Ovary (tissue), 3 donors: ENCODE measurements around the gene TPCN2.

ENCODE experiments used
- CTCF ChIP-seq, 3 donors: fragments of 450-650 bp in 2 of 3; fragments of 200-600 bp in 1 of 3; IDR thresholded peaks; one replicate each; pipeline versions ENCODE4 v1.5.1 to v1.8.0; 2016 to 2022; ENCODE audit warnings: antibody characterized with exemption in 3 of 3, mild to moderate bottlenecking in 1 of 3
- POLR2A ChIP-seq: fragments of 450-650 bp; IDR thresholded peaks from one replicate; pipeline ENCODE4 v1.6.1; 2017; ENCODE audit warnings: antibody characterized with exemption, mild to moderate bottlenecking, moderate library complexity
- donor health status: DM: no; HTN: no; CAD: no.

- TF ChIP-seq CTCF (IDR thresholded peaks at IDR 0.05) (no peak), POLR2A (no peak)
Measured at GRCh38 chr11:69133251-69133650, 84.5 kb downstream of the TPCN2 start.
